H1 (cell line): ENCODE measurements around the gene UBE2H. TPM values are rescaled to one million over a fixed set of nuclear protein-coding genes. Genes with fewer than 3 reads are reported as not detected.

ENCODE experiments used
- ASH2L ChIP-seq: fragments of 200-600, 300-600 bp; sonication (generic); IDR thresholded peaks from one replicate; pipeline ENCODE4 v1.7.1; 2017; ENCODE audit warnings: low read length
- BRCA1 ChIP-seq: IDR thresholded peaks from 2 replicates; pipeline ENCODE4 v1.6.1; 2012; ENCODE audit warnings: low read depth, low read length, improper control_type of control experiment
- CBX5 ChIP-seq: fragments of 300-800, 300-1000 bp; sonication (generic); IDR thresholded peaks from 2 replicates; pipeline ENCODE4 v1.7.1; 2016; ENCODE audit warnings: antibody characterized with exemption, low read length, low read depth
- CBX8 ChIP-seq: fragments of 300-800, 300-1000 bp; sonication (generic); IDR thresholded peaks from 2 replicates; pipeline ENCODE4 v1.7.1; 2016; ENCODE audit warnings: low read depth, low read length, borderline replicate concordance
- EP300 ChIP-seq, 2 experiments: IDR thresholded peaks; 1 replicate in 1 of 2; 2 replicates in 1 of 2; pipeline ENCODE4 v1.6.1; 2011 to 2012; ENCODE audit warnings: low read depth in 2 of 2, low read length in 2 of 2, mild to moderate bottlenecking in 2 of 2, borderline replicate concordance in 1 of 2, inconsistent platforms in 1 of 2, moderate library complexity in 1 of 2
- FOSL1 ChIP-seq: IDR thresholded peaks from 2 replicates; pipeline ENCODE4 v1.6.1; 2011; ENCODE audit warnings: mild to moderate bottlenecking, low read depth, low read length, moderate library complexity; ENCODE audit not compliant: insufficient read depth
- GABPA ChIP-seq: IDR thresholded peaks from 2 replicates; pipeline ENCODE4 v1.6.1; 2011; ENCODE audit warnings: mild to moderate bottlenecking, low read length, moderate library complexity, borderline replicate concordance; ENCODE audit not compliant: insufficient read depth
- HDAC2 ChIP-seq, 2 experiments: fragments of 300-600 bp in 1 of 2; sonication (generic) in 1 of 2; IDR thresholded peaks; 2 replicates each; pipeline ENCODE4 v1.6.1; 2011 to 2012; ENCODE audit warnings: low read depth in 2 of 2, low read length in 2 of 2, mild to moderate bottlenecking in 2 of 2, moderate library complexity in 2 of 2, borderline replicate concordance in 1 of 2, inconsistent platforms in 1 of 2
- HDAC6 ChIP-seq: IDR thresholded peaks from one replicate; pipeline ENCODE4 v1.7.1; 2012; ENCODE audit warnings: low read depth, mild to moderate bottlenecking, inconsistent platforms, low read length, moderate library complexity
- JUND ChIP-seq: IDR thresholded peaks from 2 replicates; pipeline ENCODE4 v1.6.1; 2011; ENCODE audit warnings: mild to moderate bottlenecking, improper control_type of control experiment, low read length
- PHF8 ChIP-seq: fragments of 200-600 bp; sonication (generic); conservative IDR thresholded peaks from 2 replicates; pipeline ENCODE4 v1.7.1; 2012; ENCODE audit warnings: low read depth, mild to moderate bottlenecking, inconsistent platforms, low read length, moderate library complexity
- RNF2 ChIP-seq: fragments of 200-900, 300-1000 bp; sonication (generic); IDR thresholded peaks from 2 replicates; pipeline ENCODE4 v1.7.1; 2016; ENCODE audit warnings: borderline replicate concordance, low read depth, mild to moderate bottlenecking, antibody characterized with exemption, low read length; ENCODE audit not compliant: poor library complexity, severe bottlenecking; ENCODE audit errors: missing control alignments
- RXRA ChIP-seq: IDR thresholded peaks from 2 replicates; pipeline ENCODE4 v1.6.1; 2011; ENCODE audit warnings: low read depth, mild to moderate bottlenecking, low read length, moderate library complexity; ENCODE audit not compliant: insufficient read depth
- SIN3A ChIP-seq, 2 experiments: IDR thresholded peaks in 1 of 2; conservative IDR thresholded peaks in 1 of 2; 2 replicates each; pipeline ENCODE4 v1.6.1; 2011 to 2012; ENCODE audit warnings: low read length in 2 of 2, improper control_type of control experiment in 1 of 2, low read depth in 1 of 2, mild to moderate bottlenecking in 1 of 2
- SUZ12 ChIP-seq: fragments of 200-600 bp; sonication (generic); IDR thresholded peaks from 2 replicates; pipeline ENCODE4 v1.6.1; 2012; ENCODE audit warnings: mild to moderate bottlenecking, inconsistent platforms, low read length, moderate library complexity, mixed read lengths
- TAF1 ChIP-seq: IDR thresholded peaks from 2 replicates; pipeline ENCODE4 v1.6.1; 2011; ENCODE audit warnings: mild to moderate bottlenecking, low read depth, low read length
- TAF7 ChIP-seq: optimal IDR thresholded peaks from 2 replicates; pipeline ENCODE3; 2011; ENCODE audit warnings: low read depth, mild to moderate bottlenecking, inconsistent platforms, low read length, moderate library complexity, borderline replicate concordance
- polyA plus RNA-seq, 7 experiments: library from polyadenylated mRNA; depleted of rRNA in 3 of 7; stranded (reverse) in 5 of 7; unstranded in 2 of 7; fragments of >200 nt in 5 of 7; fragments of 200-250 nt in 2 of 7; gene quantifications; 1 replicate in 5 of 7; 2 replicates in 1 of 7; 4 replicates in 1 of 7; pipeline versions ENCODE4 v1.2.1 to v1.2.3, GENCODE V29; 2011 to 2013; ENCODE audit warnings: missing spikeins in 2 of 7, mixed read lengths in 2 of 7
- total RNA-seq: library from RNA; stranded (reverse); fragmentation: NEBNext Ultra II Directional; extraction: Animal tissue kit (Norgen Biotek cat#: 25700); gene quantifications from 2 replicates; pipeline ENCODE4 v1.2.1, GENCODE V29; 2021
- TF ChIP-seq, protein P1 (sequence below), 3 experiments: IDR thresholded peaks; 1 replicate in 2 of 3; 2 replicates in 1 of 3; pipeline versions ENCODE4 v1.5.1 to v1.6.1; 2011; ENCODE audit warnings: low read length in 3 of 3, mild to moderate bottlenecking in 3 of 3, inconsistent platforms in 2 of 3, low read depth in 1 of 3, moderate library complexity in 1 of 3; ENCODE audit not compliant: insufficient read depth in 1 of 3; ENCODE audit errors: control extremely low read depth in 1 of 3
- TF ChIP-seq, protein P2 (sequence below): IDR thresholded peaks from 2 replicates; pipeline ENCODE4 v1.6.1; 2011; ENCODE audit warnings: low read depth, mild to moderate bottlenecking, low read length; ENCODE audit not compliant: insufficient read depth

The UBE2H gene
- total and polyA plus RNA-seq, 2 of the 8 experiments (the other 6 are each of a cell fraction or from before 2014, with no cell fraction given): 30.6 to 62.2 TPM

DNA sequence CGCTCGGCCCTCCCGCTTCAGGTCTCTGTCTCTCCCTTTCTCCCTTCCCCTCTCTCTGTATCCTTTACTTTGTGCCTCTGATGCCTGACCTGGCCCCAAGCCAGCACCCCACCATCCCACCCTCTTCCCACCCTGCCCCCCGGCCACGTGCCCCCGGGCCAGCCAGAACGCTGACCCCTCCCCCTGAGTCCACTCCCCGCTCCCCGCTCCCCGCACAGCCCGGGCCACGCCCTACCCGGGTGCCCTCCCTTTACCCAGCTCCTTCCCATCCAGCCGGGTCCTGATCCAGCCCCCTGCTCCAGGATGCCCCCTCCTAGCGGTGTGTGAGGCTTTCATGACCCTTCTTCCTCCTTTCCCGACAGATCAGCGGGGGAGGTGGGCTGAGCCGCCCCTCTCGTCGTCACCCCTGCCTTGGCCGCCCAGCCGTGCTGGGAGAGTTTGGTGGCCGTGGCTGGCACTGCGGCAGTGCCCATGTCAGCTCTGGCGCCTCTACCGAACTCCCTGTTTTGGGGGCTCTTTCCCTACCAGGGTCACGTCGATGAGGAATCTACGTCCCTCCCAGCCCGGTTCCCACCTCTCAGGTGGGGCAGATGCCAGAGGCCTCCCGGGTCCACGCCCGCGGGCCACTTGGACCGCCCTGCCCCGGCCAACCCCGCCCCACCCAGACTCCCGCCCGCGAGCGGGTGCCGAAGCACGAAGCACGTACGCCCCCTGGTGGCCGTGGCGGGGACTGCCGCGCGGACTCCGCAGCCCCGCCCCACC, 127.4 kb downstream of the UBE2H start (continued):
- TF ChIP-seq, protein P1, sequence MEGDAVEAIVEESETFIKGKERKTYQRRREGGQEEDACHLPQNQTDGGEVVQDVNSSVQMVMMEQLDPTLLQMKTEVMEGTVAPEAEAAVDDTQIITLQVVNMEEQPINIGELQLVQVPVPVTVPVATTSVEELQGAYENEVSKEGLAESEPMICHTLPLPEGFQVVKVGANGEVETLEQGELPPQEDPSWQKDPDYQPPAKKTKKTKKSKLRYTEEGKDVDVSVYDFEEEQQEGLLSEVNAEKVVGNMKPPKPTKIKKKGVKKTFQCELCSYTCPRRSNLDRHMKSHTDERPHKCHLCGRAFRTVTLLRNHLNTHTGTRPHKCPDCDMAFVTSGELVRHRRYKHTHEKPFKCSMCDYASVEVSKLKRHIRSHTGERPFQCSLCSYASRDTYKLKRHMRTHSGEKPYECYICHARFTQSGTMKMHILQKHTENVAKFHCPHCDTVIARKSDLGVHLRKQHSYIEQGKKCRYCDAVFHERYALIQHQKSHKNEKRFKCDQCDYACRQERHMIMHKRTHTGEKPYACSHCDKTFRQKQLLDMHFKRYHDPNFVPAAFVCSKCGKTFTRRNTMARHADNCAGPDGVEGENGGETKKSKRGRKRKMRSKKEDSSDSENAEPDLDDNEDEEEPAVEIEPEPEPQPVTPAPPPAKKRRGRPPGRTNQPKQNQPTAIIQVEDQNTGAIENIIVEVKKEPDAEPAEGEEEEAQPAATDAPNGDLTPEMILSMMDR (IDR thresholded peaks at IDR 0.05; ENCODE audit: control extremely low read depth in 1 of 3, insufficient read depth in 1 of 3, low read depth in 1 of 3, low read length in 3 of 3): peak; percentile 48 to 82 (median 63)
- TF ChIP-seq CBX8 (no peak), RXRA (no peak), CBX5 (no peak), FOSL1 (no peak), SIN3A (conservative IDR thresholded peaks at IDR 0.05 in 1 of 2, IDR thresholded peaks at IDR 0.05 in 1 of 2; ENCODE audit: low read depth in 1 of 2, low read length in 2 of 2) (peak in 1 of 2 experiments; percentile 16; a peak in 2 of 4 replicates), BRCA1 (no peak), RNF2 (no peak), TAF7 (no peak), HDAC6 (no peak), SUZ12 (no peak), GABPA (no peak), PHF8 (peak; percentile 37; the same call in 1 of the 2 replicates), JUND (no peak), HDAC2 (IDR thresholded peaks at IDR 0.05; ENCODE audit: borderline replicate concordance in 1 of 2, low read depth in 2 of 2, low read length in 2 of 2) (no peak), TAF1 (no peak), ASH2L (no peak), EP300 (IDR thresholded peaks at IDR 0.05; ENCODE audit: borderline replicate concordance in 1 of 2, low read depth in 2 of 2, low read length in 2 of 2) (no peak)
- TF ChIP-seq, protein P2, sequence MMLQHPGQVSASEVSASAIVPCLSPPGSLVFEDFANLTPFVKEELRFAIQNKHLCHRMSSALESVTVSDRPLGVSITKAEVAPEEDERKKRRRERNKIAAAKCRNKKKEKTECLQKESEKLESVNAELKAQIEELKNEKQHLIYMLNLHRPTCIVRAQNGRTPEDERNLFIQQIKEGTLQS: no peak
